Erythroblast (primary cell): ENCODE results near the gene CASR.

Experiments
- GATA1 ChIP-seq: IDR thresholded peaks from 2 replicates; pipeline ENCODE4 v1.6.1; 2011; ENCODE audit warnings: low read depth, mild to moderate bottlenecking, control low read depth, low read length, moderate library complexity
- POLR2A ChIP-seq: IDR thresholded peaks from 2 replicates; pipeline ENCODE4 v1.6.1; 2011; ENCODE audit warnings: mild to moderate bottlenecking, low read length

GRCh38 chr3:122186372-122186771 lies 2.9 kb downstream of the CASR start:
- TF ChIP-seq POLR2A (no peak), GATA1 (no peak)
